K562 (cell line): ENCODE results near the gene MAST1. TPM values are rescaled to one million over a fixed set of nuclear protein-coding genes. Genes with fewer than 3 reads are reported as not detected.

Experiments used
- ASH1L ChIP-seq: fragments of 450-650 bp; IDR thresholded peaks from 2 replicates; pipeline ENCODE4 v1.6.1; 2018; ENCODE audit warnings: borderline replicate concordance, mild to moderate bottlenecking, low read depth; ENCODE audit not compliant: partially characterized antibody
- CBX3 ChIP-seq, 2 experiments: IDR thresholded peaks; 1 replicate in 1 of 2; 2 replicates in 1 of 2; pipeline ENCODE4 v1.6.1; 2012; ENCODE audit warnings: inconsistent platforms in 2 of 2, low read length in 2 of 2, borderline replicate concordance in 1 of 2, control low read depth in 1 of 2
- CBX8 ChIP-seq: fragments of 200-600 bp; sonication (generic); IDR thresholded peaks from 2 replicates; pipeline ENCODE4 v1.6.1; 2012; ENCODE audit warnings: borderline replicate concordance, mixed run types, low read depth, mild to moderate bottlenecking, moderate library complexity, mixed read lengths, low read length, control low read depth, inconsistent platforms; ENCODE audit not compliant: poor library complexity, severe bottlenecking; ENCODE audit errors: extremely low read depth
- CHCHD3 ChIP-seq: fragments of 250-450 bp; sonication (Bioruptor Pico); IDR thresholded peaks from 2 replicates; pipeline ENCODE4 v2.1.2; 2022; ENCODE audit warnings: mild to moderate bottlenecking
- ETV5 ChIP-seq: sonication (generic); formaldehyde crosslinking; IDR thresholded peaks from 2 replicates; pipeline ENCODE4 v1.4.0; 2020; ENCODE audit warnings: low read depth, mild to moderate bottlenecking, missing genetic modification reagents
- KDM2B ChIP-seq: fragments of 250-450 bp; sonication (Bioruptor Pico); IDR thresholded peaks from 2 replicates; pipeline ENCODE4 v1.8.0; 2021; ENCODE audit warnings: mild to moderate bottlenecking, moderate library complexity
- LARP7 ChIP-seq: fragments of 450-650 bp; IDR thresholded peaks from 2 replicates; pipeline ENCODE4 v1.6.1; 2016
- NFE2L1 ChIP-seq: fragments of 450-650 bp; IDR thresholded peaks from 2 replicates; pipeline ENCODE4 v1.6.1; 2016; ENCODE audit warnings: missing genetic modification characterization, low read depth, mild to moderate bottlenecking, missing compliant biosample characterization, moderate library complexity, borderline replicate concordance
- RAD21 ChIP-seq, 2 experiments: fragments of 250-450 bp in 1 of 2; fragments of 450-650 bp in 1 of 2; sonication (Bioruptor Pico) in 1 of 2; formaldehyde crosslinking in 1 of 2; IDR thresholded peaks in 1 of 2; conservative IDR thresholded peaks in 1 of 2; 2 replicates each; pipeline versions ENCODE4 v1.4.0 to v1.8.0; 2020 to 2022; ENCODE audit warnings: mild to moderate bottlenecking in 2 of 2, moderate library complexity in 1 of 2
- RBM34 ChIP-seq: fragments of 200-400 bp; formaldehyde crosslinking; IDR thresholded peaks from 2 replicates; pipeline ENCODE4 v1.6.1; 2018; ENCODE audit warnings: low read length, borderline replicate concordance; ENCODE audit not compliant: insufficient read depth
- SETDB1 ChIP-seq: IDR thresholded peaks from one replicate; pipeline ENCODE4 v1.6.1; 2012; ENCODE audit warnings: low read length, control low read depth, inconsistent platforms
- ZEB2 ChIP-seq: fragments of 450-650 bp; IDR thresholded peaks from 2 replicates; pipeline ENCODE4 v1.6.1; 2016
- ZNF165 ChIP-seq: fragments of 250-450 bp; sonication (Bioruptor Pico); IDR thresholded peaks from 2 replicates; pipeline ENCODE4 v1.4.0; 2020; ENCODE audit warnings: borderline replicate concordance
- ZNF668 ChIP-seq: fragments of 250-450 bp; sonication (Bioruptor Pico); IDR thresholded peaks from 2 replicates; pipeline ENCODE4 v1.8.0; 2022; ENCODE audit warnings: mild to moderate bottlenecking, inconsistent platforms
- polyA plus RNA-seq, 8 experiments: library from polyadenylated mRNA; depleted of rRNA in 4 of 8; stranded (reverse) in 5 of 8; unstranded in 3 of 8; fragments of >200 nt; fragmentation: Nextera tagmentation in 2 of 8; fragmentation: Illumina TruSeq in 1 of 8; extraction: Ambion mirVana in 2 of 8; extraction: Trizol in 1 of 8; gene quantifications; 2 replicates each; pipeline versions ENCODE4 v1.2.1 to v1.2.3, GENCODE V29; 2011 to 2014; ENCODE audit warnings: inconsistent platforms in 1 of 8, missing spikeins in 1 of 8
- total RNA-seq, 7 experiments: library from RNA; depleted of rRNA in 6 of 7; stranded (reverse); fragments of >200 nt in 6 of 7; fragmentation: Illumina TruSeq in 2 of 7; extraction: Trizol in 2 of 7; gene quantifications; 2 replicates each; pipeline versions ENCODE4 v1.2.1 to v1.2.3, GENCODE V29; 2011 to 2021; ENCODE audit warnings: low replicate concordance in 1 of 7
- TF ChIP-seq, protein P1 (sequence below): fragments of 250-450 bp; sonication (Bioruptor Pico); IDR thresholded peaks from 2 replicates; pipeline ENCODE4 v1.8.0; 2022; ENCODE audit warnings: moderate library complexity, mild to moderate bottlenecking, inconsistent platforms
- TF ChIP-seq, protein P2 (sequence below): fragments of 450-650 bp; IDR thresholded peaks from one replicate; pipeline ENCODE4 v1.6.1; 2018; ENCODE audit warnings: mild to moderate bottlenecking, moderate library complexity; ENCODE audit not compliant: partially characterized antibody
- TF ChIP-seq, protein P3 (sequence below): sonication (generic); formaldehyde crosslinking; IDR thresholded peaks from 2 replicates; pipeline ENCODE4 v1.8.0; 2022; ENCODE audit warnings: mild to moderate bottlenecking, missing genetic modification reagents
- TF ChIP-seq, protein P4 (sequence below): sonication (generic); formaldehyde crosslinking; IDR thresholded peaks from 2 replicates; pipeline ENCODE4 v1.8.1; 2023; ENCODE audit warnings: mild to moderate bottlenecking, missing genetic modification reagents
- TF ChIP-seq, protein P5 (sequence below): fragments of 450-650 bp; IDR thresholded peaks from 2 replicates; pipeline ENCODE4 v1.7.1; 2018; ENCODE audit warnings: mild to moderate bottlenecking, low read depth; ENCODE audit not compliant: partially characterized antibody

Gene MAST1
- total and polyA plus RNA-seq, 9 of the 15 experiments (the other 6 are each of a cell fraction or from before 2014, with no cell fraction given), result 0.48 to 10.3 (median 3.9) TPM

DNA sequence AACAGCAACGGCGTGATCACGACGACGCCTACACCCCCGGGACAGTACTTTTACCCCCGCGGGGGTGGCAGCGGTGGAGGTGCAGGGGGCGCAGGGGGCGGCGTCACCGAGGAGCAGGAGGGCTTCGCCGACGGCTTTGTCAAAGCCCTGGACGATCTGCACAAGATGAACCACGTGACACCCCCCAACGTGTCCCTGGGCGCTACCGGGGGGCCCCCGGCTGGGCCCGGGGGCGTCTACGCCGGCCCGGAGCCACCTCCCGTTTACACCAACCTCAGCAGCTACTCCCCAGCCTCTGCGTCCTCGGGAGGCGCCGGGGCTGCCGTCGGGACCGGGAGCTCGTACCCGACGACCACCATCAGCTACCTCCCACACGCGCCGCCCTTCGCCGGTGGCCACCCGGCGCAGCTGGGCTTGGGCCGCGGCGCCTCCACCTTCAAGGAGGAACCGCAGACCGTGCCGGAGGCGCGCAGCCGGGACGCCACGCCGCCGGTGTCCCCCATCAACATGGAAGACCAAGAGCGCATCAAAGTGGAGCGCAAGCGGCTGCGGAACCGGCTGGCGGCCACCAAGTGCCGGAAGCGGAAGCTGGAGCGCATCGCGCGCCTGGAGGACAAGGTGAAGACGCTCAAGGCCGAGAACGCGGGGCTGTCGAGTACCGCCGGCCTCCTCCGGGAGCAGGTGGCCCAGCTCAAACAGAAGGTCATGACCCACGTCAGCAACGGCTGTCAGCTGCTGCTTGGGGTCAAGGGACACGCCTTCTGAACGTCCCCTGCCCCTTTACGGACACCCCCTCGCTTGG lies 46.1 kb upstream of the MAST1 start (continued):
- TF ChIP-seq LARP7 (0 out of 2 replicates have a peak, but pooled peaks have one; percentile 13), CHCHD3 (CRISPR knock-in tag) (no peak), KDM2B (CRISPR knock-in tag) (no peak), CBX8 (no peak), ZNF668 (CRISPR knock-in tag) (no peak), ETV5 (CRISPR knock-in tag) (peak; percentile 71; the same call in 1 of the 2 replicates), NFE2L1 (tag) (no peak), ZNF165 (CRISPR knock-in tag) (no peak), RBM34 (no peak), SETDB1 (no peak), ASH1L (no peak), CBX3 (IDR thresholded peaks at IDR 0.05; ENCODE audit: borderline replicate concordance in 1 of 2, low read length in 2 of 2) (no peak), RAD21 (CRISPR knock-in tag; conservative IDR thresholded peaks at IDR 0.05 in 1 of 2, IDR thresholded peaks at IDR 0.05 in 1 of 2) (no peak), ZEB2 (no peak)
- TF ChIP-seq, protein P1, sequence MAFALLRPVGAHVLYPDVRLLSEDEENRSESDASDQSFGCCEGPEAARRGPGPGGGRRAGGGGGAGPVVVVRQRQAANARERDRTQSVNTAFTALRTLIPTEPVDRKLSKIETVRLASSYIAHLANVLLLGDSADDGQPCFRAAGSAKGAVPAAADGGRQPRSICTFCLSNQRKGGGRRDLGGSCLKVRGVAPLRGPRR, result no peak
- TF ChIP-seq, protein P2, sequence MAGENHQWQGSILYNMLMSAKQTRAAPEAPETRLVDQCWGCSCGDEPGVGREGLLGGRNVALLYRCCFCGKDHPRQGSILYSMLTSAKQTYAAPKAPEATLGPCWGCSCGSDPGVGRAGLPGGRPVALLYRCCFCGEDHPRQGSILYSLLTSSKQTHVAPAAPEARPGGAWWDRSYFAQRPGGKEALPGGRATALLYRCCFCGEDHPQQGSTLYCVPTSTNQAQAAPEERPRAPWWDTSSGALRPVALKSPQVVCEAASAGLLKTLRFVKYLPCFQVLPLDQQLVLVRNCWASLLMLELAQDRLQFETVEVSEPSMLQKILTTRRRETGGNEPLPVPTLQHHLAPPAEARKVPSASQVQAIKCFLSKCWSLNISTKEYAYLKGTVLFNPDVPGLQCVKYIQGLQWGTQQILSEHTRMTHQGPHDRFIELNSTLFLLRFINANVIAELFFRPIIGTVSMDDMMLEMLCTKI, result no peak
- TF ChIP-seq, protein P3, sequence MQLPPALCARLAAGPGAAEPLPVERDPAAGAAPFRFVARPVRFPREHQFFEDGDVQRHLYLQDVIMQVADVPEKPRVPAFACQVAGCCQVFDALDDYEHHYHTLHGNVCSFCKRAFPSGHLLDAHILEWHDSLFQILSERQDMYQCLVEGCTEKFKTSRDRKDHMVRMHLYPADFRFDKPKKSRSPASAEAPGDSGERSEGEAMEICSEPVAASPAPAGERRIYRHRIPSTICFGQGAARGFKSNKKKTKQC, result no peak
- TF ChIP-seq, protein P4, sequence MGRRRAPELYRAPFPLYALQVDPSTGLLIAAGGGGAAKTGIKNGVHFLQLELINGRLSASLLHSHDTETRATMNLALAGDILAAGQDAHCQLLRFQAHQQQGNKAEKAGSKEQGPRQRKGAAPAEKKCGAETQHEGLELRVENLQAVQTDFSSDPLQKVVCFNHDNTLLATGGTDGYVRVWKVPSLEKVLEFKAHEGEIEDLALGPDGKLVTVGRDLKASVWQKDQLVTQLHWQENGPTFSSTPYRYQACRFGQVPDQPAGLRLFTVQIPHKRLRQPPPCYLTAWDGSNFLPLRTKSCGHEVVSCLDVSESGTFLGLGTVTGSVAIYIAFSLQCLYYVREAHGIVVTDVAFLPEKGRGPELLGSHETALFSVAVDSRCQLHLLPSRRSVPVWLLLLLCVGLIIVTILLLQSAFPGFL (CRISPR knock-in tag), result no peak
- TF ChIP-seq, protein P5, sequence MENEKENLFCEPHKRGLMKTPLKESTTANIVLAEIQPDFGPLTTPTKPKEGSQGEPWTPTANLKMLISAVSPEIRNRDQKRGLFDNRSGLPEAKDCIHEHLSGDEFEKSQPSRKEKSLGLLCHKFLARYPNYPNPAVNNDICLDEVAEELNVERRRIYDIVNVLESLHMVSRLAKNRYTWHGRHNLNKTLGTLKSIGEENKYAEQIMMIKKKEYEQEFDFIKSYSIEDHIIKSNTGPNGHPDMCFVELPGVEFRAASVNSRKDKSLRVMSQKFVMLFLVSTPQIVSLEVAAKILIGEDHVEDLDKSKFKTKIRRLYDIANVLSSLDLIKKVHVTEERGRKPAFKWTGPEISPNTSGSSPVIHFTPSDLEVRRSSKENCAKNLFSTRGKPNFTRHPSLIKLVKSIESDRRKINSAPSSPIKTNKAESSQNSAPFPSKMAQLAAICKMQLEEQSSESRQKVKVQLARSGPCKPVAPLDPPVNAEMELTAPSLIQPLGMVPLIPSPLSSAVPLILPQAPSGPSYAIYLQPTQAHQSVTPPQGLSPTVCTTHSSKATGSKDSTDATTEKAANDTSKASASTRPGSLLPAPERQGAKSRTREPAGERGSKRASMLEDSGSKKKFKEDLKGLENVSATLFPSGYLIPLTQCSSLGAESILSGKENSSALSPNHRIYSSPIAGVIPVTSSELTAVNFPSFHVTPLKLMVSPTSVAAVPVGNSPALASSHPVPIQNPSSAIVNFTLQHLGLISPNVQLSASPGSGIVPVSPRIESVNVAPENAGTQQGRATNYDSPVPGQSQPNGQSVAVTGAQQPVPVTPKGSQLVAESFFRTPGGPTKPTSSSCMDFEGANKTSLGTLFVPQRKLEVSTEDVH, result no peak
